ENCODE results near the gene MAN2B1. TPM values are rescaled to one million over a fixed set of nuclear protein-coding genes. Genes with fewer than 3 reads are reported as not detected.

The MAN2B1 gene
- total and polyA plus RNA-seq, 2 experiments from 2014 or later = 22.1 to 47.5 TPM

- no peak overlapping the region for H3K4me3 ChIP-seq
- H3K4me1 ChIP-seq (ENCODE audit: low read depth) = no peaks in the 10 kb centered on the region
- no peaks in the 10 kb centered on the region for H3K9me3 ChIP-seq (ENCODE audit: low read depth)
- no peak for DNase-seq (ENCODE audit: low read depth in 1 of 2, low spot score in 1 of 2)
- no peaks in the 10 kb centered on the region for H3K36me3 ChIP-seq
- no peaks in the 10 kb centered on the region for H3K27me3 ChIP-seq
- H3K27ac ChIP-seq = no peak overlapping the region
- TF ChIP-seq, protein P1, sequence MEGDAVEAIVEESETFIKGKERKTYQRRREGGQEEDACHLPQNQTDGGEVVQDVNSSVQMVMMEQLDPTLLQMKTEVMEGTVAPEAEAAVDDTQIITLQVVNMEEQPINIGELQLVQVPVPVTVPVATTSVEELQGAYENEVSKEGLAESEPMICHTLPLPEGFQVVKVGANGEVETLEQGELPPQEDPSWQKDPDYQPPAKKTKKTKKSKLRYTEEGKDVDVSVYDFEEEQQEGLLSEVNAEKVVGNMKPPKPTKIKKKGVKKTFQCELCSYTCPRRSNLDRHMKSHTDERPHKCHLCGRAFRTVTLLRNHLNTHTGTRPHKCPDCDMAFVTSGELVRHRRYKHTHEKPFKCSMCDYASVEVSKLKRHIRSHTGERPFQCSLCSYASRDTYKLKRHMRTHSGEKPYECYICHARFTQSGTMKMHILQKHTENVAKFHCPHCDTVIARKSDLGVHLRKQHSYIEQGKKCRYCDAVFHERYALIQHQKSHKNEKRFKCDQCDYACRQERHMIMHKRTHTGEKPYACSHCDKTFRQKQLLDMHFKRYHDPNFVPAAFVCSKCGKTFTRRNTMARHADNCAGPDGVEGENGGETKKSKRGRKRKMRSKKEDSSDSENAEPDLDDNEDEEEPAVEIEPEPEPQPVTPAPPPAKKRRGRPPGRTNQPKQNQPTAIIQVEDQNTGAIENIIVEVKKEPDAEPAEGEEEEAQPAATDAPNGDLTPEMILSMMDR (IDR thresholded peaks at IDR 0.05; ENCODE audit: low read depth, low read length) = no peak
Observed at GRCh38 chr19:12597594-12597993, 68.9 kb downstream of the MAN2B1 start.

DNA sequence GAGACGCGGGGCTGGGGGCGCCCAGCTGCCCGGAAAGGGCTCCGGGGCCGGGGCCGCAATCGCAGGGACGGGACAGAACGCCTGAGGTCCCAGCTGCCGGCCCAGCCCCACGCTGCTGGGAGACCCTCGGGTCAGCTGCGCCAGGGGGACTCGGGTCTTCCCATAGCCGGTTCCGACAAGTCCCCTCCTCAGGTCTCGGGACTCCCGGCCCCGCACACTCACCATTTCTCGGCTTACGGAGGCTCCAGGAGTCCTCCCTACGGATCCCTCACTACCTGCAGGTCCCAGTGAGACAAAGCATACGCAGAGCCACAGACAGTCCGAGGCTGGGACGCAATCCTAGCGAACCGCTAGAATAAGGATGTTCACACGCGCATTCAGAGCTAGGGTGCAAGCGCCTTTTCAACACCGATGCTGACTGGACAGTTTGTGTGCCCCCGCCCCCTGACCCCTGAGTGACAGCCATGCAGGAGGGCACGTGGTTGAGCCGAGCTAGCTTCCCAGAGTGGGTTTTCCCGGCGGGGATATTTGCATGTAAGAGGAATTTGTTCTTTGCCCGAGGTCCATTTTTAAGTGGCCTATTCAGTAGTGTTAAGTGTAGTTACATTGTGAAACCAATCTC, 69.5 kb downstream of the MAN2B1 start:
- TF ChIP-seq, protein P1 (IDR thresholded peaks at IDR 0.05; ENCODE audit: low read depth, low read length) = no peak
- H3K36me3 ChIP-seq = no peaks in the 10 kb centered on the region
- no peaks in the 10 kb centered on the region for H3K27me3 ChIP-seq
- no peak overlapping the region for H3K27ac ChIP-seq
- H3K4me1 ChIP-seq (ENCODE audit: low read depth) = no peaks in the 10 kb centered on the region
- no peak for DNase-seq (ENCODE audit: low read depth in 1 of 2, low spot score in 1 of 2)
- H3K4me3 ChIP-seq = no peak overlapping the region
- no peaks in the 10 kb centered on the region for H3K9me3 ChIP-seq (ENCODE audit: low read depth)

Other genes starting within 250 kb of the MAN2B1 start
- 3.0 and 4.1 TPM in 2 replicates for gene ZNF443, start 225.7 kb downstream of the MAN2B1 start, total RNA-seq
- 3.8 and 4.1 TPM in 2 replicates for gene ZNF443, start 225.7 kb downstream of the MAN2B1 start, polyA plus RNA-seq
- gene ZNF709, start 181.9 kb downstream of the MAN2B1 start, total RNA-seq = 3.6 and 8.2 TPM in 2 replicates
- gene ZNF709, start 181.9 kb downstream of the MAN2B1 start, polyA plus RNA-seq = 2.4 and 3.9 TPM in 2 replicates
- 9.0 and 12.8 TPM in 2 replicates for gene ZNF564, start 115.3 kb downstream of the MAN2B1 start, total RNA-seq
- 7.3 and 11.2 TPM in 2 replicates for gene ZNF564, start 115.3 kb downstream of the MAN2B1 start, polyA plus RNA-seq
- gene ZNF490, start 55.9 kb downstream of the MAN2B1 start, total RNA-seq = 5.0 and 5.7 TPM in 2 replicates
- gene ZNF490, start 55.9 kb downstream of the MAN2B1 start, polyA plus RNA-seq = 2.4 and 4.2 TPM in 2 replicates
- 9.1 and 11.7 TPM in 2 replicates for gene ZNF791, start 55.8 kb downstream of the MAN2B1 start, total RNA-seq
- gene ZNF791, start 55.8 kb downstream of the MAN2B1 start, polyA plus RNA-seq = 11.5 and 23.5 TPM in 2 replicates
- gene WDR83, start 65 bp upstream of the MAN2B1 start, total RNA-seq = 28.4 and 39.0 TPM in 2 replicates
- gene WDR83, start 65 bp upstream of the MAN2B1 start, polyA plus RNA-seq = 29.4 and 40.2 TPM in 2 replicates
- gene DHPS, start 15.1 kb upstream of the MAN2B1 start, total RNA-seq = 64.8 and 113 TPM in 2 replicates
- 80.0 and 99.5 TPM in 2 replicates for gene DHPS, start 15.1 kb upstream of the MAN2B1 start, polyA plus RNA-seq
- gene GNG14, start 21.3 kb upstream of the MAN2B1 start, total RNA-seq = 1.1 TPM in 1 of 2 replicates, not detected in the other
- gene GNG14, start 21.3 kb upstream of the MAN2B1 start, polyA plus RNA-seq = 1.1 TPM in 1 of 2 replicates, not detected in the other
- 17.2 and 32.7 TPM in 2 replicates for gene FBXW9, start 29.9 kb upstream of the MAN2B1 start, total RNA-seq
- gene FBXW9, start 29.9 kb upstream of the MAN2B1 start, polyA plus RNA-seq = 25.6 and 29.6 TPM in 2 replicates
- gene TNPO2, start 57.2 kb upstream of the MAN2B1 start, total RNA-seq = 43.4 and 68.6 TPM in 2 replicates
- 20.1 and 20.5 TPM in 2 replicates for gene TNPO2, start 57.2 kb upstream of the MAN2B1 start, polyA plus RNA-seq
- 307 and 371 TPM in 2 replicates for gene TRIR, start 67.9 kb upstream of the MAN2B1 start, total RNA-seq
- 175 and 218 TPM in 2 replicates for gene TRIR, start 67.9 kb upstream of the MAN2B1 start, polyA plus RNA-seq
- 44.8 and 73.6 TPM in 2 replicates for gene GET3, start 70.8 kb upstream of the MAN2B1 start, total RNA-seq
- 88.3 and 103 TPM in 2 replicates for gene GET3, start 70.8 kb upstream of the MAN2B1 start, polyA plus RNA-seq
- not detected in 2 replicates for gene BEST2, start 85.0 kb upstream of the MAN2B1 start, total RNA-seq
- not detected in 2 replicates for gene BEST2, start 85.0 kb upstream of the MAN2B1 start, polyA plus RNA-seq
- 28.5 and 54.4 TPM in 2 replicates for gene HOOK2, start 108.8 kb upstream of the MAN2B1 start, total RNA-seq
- gene HOOK2, start 108.8 kb upstream of the MAN2B1 start, polyA plus RNA-seq = 31.1 and 41.6 TPM in 2 replicates
- gene JUNB, start 124.7 kb upstream of the MAN2B1 start, total RNA-seq = 57.6 and 103 TPM in 2 replicates
- 37.2 and 48.3 TPM in 2 replicates for gene JUNB, start 124.7 kb upstream of the MAN2B1 start, polyA plus RNA-seq
- gene PRDX2, start 135.1 kb upstream of the MAN2B1 start, total RNA-seq = 1,316 and 1,694 TPM in 2 replicates
- gene PRDX2, start 135.1 kb upstream of the MAN2B1 start, polyA plus RNA-seq = 1,469 and 1,719 TPM in 2 replicates
- 0.63 TPM in 1 of 2 replicates, not detected in the other for gene THSD8, start 135.3 kb upstream of the MAN2B1 start, total RNA-seq
- gene THSD8, start 135.3 kb upstream of the MAN2B1 start, polyA plus RNA-seq = 15.0 and 19.0 TPM in 2 replicates
- 20.4 and 29.0 TPM in 2 replicates for gene RNASEH2A, start 139.8 kb upstream of the MAN2B1 start, total RNA-seq
- gene RNASEH2A, start 139.8 kb upstream of the MAN2B1 start, polyA plus RNA-seq = 40.4 and 57.3 TPM in 2 replicates
- not detected in 2 replicates for gene RTBDN, start 167.8 kb upstream of the MAN2B1 start, total RNA-seq
- gene RTBDN, start 167.8 kb upstream of the MAN2B1 start, polyA plus RNA-seq = 0.81 TPM in 1 of 2 replicates, not detected in the other
- 3.7 and 7.9 TPM in 2 replicates for gene MAST1, start 171.8 kb upstream of the MAN2B1 start, total RNA-seq
- gene MAST1, start 171.8 kb upstream of the MAN2B1 start, polyA plus RNA-seq = 3.9 and 10.9 TPM in 2 replicates
- gene DNASE2, start 214.7 kb upstream of the MAN2B1 start, total RNA-seq = 25.8 and 54.7 TPM in 2 replicates
- gene DNASE2, start 214.7 kb upstream of the MAN2B1 start, polyA plus RNA-seq = 26.0 and 49.5 TPM in 2 replicates
- 0.51 and 2.2 TPM in 2 replicates for gene KLF1, start 220.5 kb upstream of the MAN2B1 start, total RNA-seq
- gene KLF1, start 220.5 kb upstream of the MAN2B1 start, polyA plus RNA-seq = 1.3 and 1.4 TPM in 2 replicates
- gene GCDH, start 224.4 kb upstream of the MAN2B1 start, total RNA-seq = 54.9 and 77.9 TPM in 2 replicates
- gene GCDH, start 224.4 kb upstream of the MAN2B1 start, polyA plus RNA-seq = 28.5 and 32.6 TPM in 2 replicates

All from cardiac muscle cell (in vitro differentiated cells and primary cell).